Fibroblast of lung (primary cell): ENCODE measurements around the gene TMUB1. TPM values are rescaled to one million over a fixed set of nuclear protein-coding genes. Genes with fewer than 3 reads are reported as not detected.

Experiments used
- DNase-seq, 2 donors: peaks; one replicate each; pipeline versions ENCODE4 v3.0.0 to v3.0.0-alpha.2; 2010; ENCODE audit warnings: low read depth in 2 of 2
- H2AFZ ChIP-seq: 2 replicates; pipeline ENCODE4 v1.5.1; 2012; ENCODE audit warnings: low read length, control low read depth, inconsistent platforms
- H3K27ac ChIP-seq: 2 replicates; pipeline ENCODE4 v1.5.1; 2011; ENCODE audit warnings: low read length, control low read depth; ENCODE audit not compliant: insufficient read depth
- H3K27me3 ChIP-seq: 2 replicates; pipeline ENCODE4 v1.5.1; 2011; ENCODE audit warnings: mild to moderate bottlenecking, low read length; ENCODE audit not compliant: control insufficient read depth, insufficient read depth
- H3K36me3 ChIP-seq: 2 replicates; pipeline ENCODE4 v1.5.1; 2011; ENCODE audit warnings: low read length; ENCODE audit not compliant: control insufficient read depth, insufficient read depth
- H3K4me1 ChIP-seq: 2 replicates; pipeline ENCODE4 v1.5.1; 2011; ENCODE audit warnings: low read length; ENCODE audit not compliant: control insufficient read depth, insufficient read depth; ENCODE audit errors: extremely low read depth
- H3K4me2 ChIP-seq: 2 replicates; pipeline ENCODE4 v1.5.1; 2011; ENCODE audit warnings: low read length, control low read depth; ENCODE audit not compliant: insufficient read depth; ENCODE audit errors: extremely low read depth
- H3K4me3 ChIP-seq, 4 experiments: fragments of 200-600 bp in 1 of 4; sonication (generic) in 1 of 4; replicated peaks in 1 of 4; 2 replicates each; pipeline ENCODE4 v1.5.1; 2011 to 2016; ENCODE audit warnings: low read length in 4 of 4, low read depth in 3 of 4, mild to moderate bottlenecking in 3 of 4, control low read depth in 2 of 4, inconsistent platforms in 1 of 4, mixed read lengths in 1 of 4; ENCODE audit not compliant: insufficient read depth in 1 of 4; ENCODE audit errors: control extremely low read depth in 1 of 4
- H3K79me2 ChIP-seq: 2 replicates; pipeline ENCODE4 v1.5.1; 2012; ENCODE audit warnings: mild to moderate bottlenecking, low read length, inconsistent platforms; ENCODE audit not compliant: control insufficient read depth, insufficient read depth
- H3K9ac ChIP-seq: 2 replicates; pipeline ENCODE4 v1.5.1; 2011; ENCODE audit warnings: mild to moderate bottlenecking, low read length, control low read depth; ENCODE audit not compliant: insufficient read depth
- H3K9me3 ChIP-seq: 2 replicates; pipeline ENCODE4 v1.5.1; 2012; ENCODE audit warnings: low read depth, low read length; ENCODE audit not compliant: control insufficient read depth, insufficient read depth
- H4K20me1 ChIP-seq: 2 replicates; pipeline ENCODE4 v1.5.1; 2011; ENCODE audit warnings: low read length; ENCODE audit not compliant: control insufficient read depth, insufficient read depth; ENCODE audit errors: extremely low read depth
- EZH2 ChIP-seq: IDR thresholded peaks from 2 replicates; pipeline ENCODE4 v1.5.1; 2012; ENCODE audit warnings: low read length, control low read depth, mild to moderate bottlenecking; ENCODE audit errors: missing control alignments
- polyA plus RNA-seq, 2 donors: library from polyadenylated mRNA; depleted of rRNA in 1 of 2; stranded (reverse) in 1 of 2; unstranded in 1 of 2; fragments of >200 nt; gene quantifications; 2 replicates each; pipeline ENCODE4 v1.2.1, GENCODE V29; 2011 to 2012; ENCODE audit warnings: missing spikeins in 1 of 2
- total RNA-seq: library from RNA; depleted of rRNA; stranded (reverse); fragments of >200 nt; gene quantifications from 2 replicates; pipeline ENCODE4 v1.2.1, GENCODE V29; 2014
- TF ChIP-seq, protein P1 (sequence below), 2 donors: IDR thresholded peaks in 1 of 2; conservative IDR thresholded peaks in 1 of 2; 1 replicate in 1 of 2; 2 replicates in 1 of 2; pipeline ENCODE4 v1.5.1; 2011 to 2012; ENCODE audit warnings: low read length in 2 of 2, control low read depth in 1 of 2, inconsistent platforms in 1 of 2, low read depth in 1 of 2, mild to moderate bottlenecking in 1 of 2

Gene TMUB1
- total and polyA plus RNA-seq, 2 donors (not counting 1 experiment from before 2014, with no cell fraction given): 11.9 to 20.3 TPM

DNA sequence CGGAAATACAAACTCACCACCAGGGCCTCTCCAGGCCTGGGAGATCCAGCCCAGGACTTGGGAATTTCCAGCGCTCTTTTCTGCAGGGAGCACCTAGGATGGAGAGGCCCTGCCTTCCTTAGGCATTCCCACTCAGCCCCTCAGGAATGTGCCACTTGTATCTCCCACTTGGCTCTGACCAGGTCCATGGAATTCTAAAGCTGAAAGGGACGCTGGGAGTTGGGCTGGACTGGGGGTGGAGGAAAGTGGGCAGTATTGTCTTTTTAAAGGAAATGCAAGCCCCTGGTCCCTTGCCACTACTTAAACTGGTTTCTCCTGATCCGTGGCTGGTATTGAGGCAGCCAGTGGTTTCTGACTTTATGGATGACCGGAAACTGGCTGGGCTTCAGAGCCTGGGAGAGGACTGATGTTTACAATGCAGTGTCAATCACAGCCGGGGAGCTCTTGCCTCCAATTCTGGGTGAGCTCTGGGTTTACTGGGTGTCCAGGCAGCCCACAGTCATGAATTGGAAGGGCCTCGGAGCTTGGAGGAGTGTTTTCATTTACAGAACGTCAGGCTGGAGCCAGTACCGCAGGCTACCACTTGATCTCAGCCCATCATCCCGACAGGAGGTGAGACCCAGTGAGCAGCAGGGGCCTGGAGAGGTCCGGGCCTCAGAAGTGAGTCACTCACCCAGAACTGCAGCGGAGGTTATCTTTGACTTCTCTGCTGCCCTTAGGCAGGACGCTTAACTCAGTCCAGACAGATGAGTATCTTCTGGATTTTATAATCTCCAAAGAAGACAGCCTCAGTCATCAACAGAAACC lies 30.3 kb upstream of the TMUB1 start:
- Histone ChIP-seq H3K9me3 (no peaks in the 10 kb centered on the region), H3K27ac (peak overlapping the region; percentile 59), H3K79me2 (peaks cover 25% of the 10 kb centered on the region), H2AFZ (no peak overlapping the region), H3K9ac (no peak overlapping the region), H3K27me3 (no peaks in the 10 kb centered on the region), H3K4me1 (peaks cover 19% of the 10 kb centered on the region), H3K4me3 (no peak overlapping the region), H3K36me3 (peaks cover 2% of the 10 kb centered on the region), H4K20me1 (no peaks in the 10 kb centered on the region), H3K4me2 (peak overlapping the region; percentile 40)
- TF ChIP-seq EZH2: no peak
- TF ChIP-seq, protein P1, sequence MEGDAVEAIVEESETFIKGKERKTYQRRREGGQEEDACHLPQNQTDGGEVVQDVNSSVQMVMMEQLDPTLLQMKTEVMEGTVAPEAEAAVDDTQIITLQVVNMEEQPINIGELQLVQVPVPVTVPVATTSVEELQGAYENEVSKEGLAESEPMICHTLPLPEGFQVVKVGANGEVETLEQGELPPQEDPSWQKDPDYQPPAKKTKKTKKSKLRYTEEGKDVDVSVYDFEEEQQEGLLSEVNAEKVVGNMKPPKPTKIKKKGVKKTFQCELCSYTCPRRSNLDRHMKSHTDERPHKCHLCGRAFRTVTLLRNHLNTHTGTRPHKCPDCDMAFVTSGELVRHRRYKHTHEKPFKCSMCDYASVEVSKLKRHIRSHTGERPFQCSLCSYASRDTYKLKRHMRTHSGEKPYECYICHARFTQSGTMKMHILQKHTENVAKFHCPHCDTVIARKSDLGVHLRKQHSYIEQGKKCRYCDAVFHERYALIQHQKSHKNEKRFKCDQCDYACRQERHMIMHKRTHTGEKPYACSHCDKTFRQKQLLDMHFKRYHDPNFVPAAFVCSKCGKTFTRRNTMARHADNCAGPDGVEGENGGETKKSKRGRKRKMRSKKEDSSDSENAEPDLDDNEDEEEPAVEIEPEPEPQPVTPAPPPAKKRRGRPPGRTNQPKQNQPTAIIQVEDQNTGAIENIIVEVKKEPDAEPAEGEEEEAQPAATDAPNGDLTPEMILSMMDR (conservative IDR thresholded peaks at IDR 0.05 in 1 of 2, IDR thresholded peaks at IDR 0.05 in 1 of 2; ENCODE audit: low read depth in 1 of 2, low read length in 2 of 2): no peak
- DNase-seq: peak; percentile 48 to 98

- H3K4me2 ChIP-seq: no peak overlapping the region
- H3K79me2 ChIP-seq: peaks cover 24% of the 10 kb centered on the region
- no peaks in the 10 kb centered on the region for H3K36me3 ChIP-seq
- H3K9me3 ChIP-seq: no peaks in the 10 kb centered on the region
- no peak overlapping the region for H3K4me3 ChIP-seq
- DNase-seq: peak; percentile 61 to 69
- no peaks in the 10 kb centered on the region for H3K27me3 ChIP-seq
- no peak overlapping the region for H3K27ac ChIP-seq
- H2AFZ ChIP-seq: no peak overlapping the region
- no peaks in the 10 kb centered on the region for H4K20me1 ChIP-seq
- no peak overlapping the region for H3K9ac ChIP-seq
- peaks cover 19% of the 10 kb centered on the region for H3K4me1 ChIP-seq
- TF ChIP-seq, protein P1 (conservative IDR thresholded peaks at IDR 0.05 in 1 of 2, IDR thresholded peaks at IDR 0.05 in 1 of 2; ENCODE audit: low read depth in 1 of 2, low read length in 2 of 2): peak; percentile 69 to 75
- TF ChIP-seq EZH2: no peak
Measured at GRCh38 chr7:151110941-151111645, 27.8 kb upstream of the TMUB1 start.

GRCh38 chr7:151110236-151110940 lies 27.1 kb upstream of the TMUB1 start:
- no peaks in the 10 kb centered on the region for H4K20me1 ChIP-seq
- peaks cover 21% of the 10 kb centered on the region for H3K79me2 ChIP-seq

More at GRCh38 chr7:151110236-151110940, 27.1 kb upstream of the TMUB1 start:
- no peak overlapping the region for H3K9ac ChIP-seq
- H3K9me3 ChIP-seq: no peaks in the 10 kb centered on the region
- H2AFZ ChIP-seq: no peak overlapping the region
- no peaks in the 10 kb centered on the region for H3K36me3 ChIP-seq
- H3K27me3 ChIP-seq: no peaks in the 10 kb centered on the region
- no peak overlapping the region for H3K4me3 ChIP-seq
- no peak overlapping the region for H3K4me2 ChIP-seq
- DNase-seq: no peak
- TF ChIP-seq, protein P1 (conservative IDR thresholded peaks at IDR 0.05 in 1 of 2, IDR thresholded peaks at IDR 0.05 in 1 of 2; ENCODE audit: low read depth in 1 of 2, low read length in 2 of 2): no peak
- no peak for TF ChIP-seq EZH2
- H3K27ac ChIP-seq: no peak overlapping the region
- H3K4me1 ChIP-seq: peaks cover 19% of the 10 kb centered on the region
